ENCODE measurements around the gene B4GALT2.

Gene B4GALT2, protein sequence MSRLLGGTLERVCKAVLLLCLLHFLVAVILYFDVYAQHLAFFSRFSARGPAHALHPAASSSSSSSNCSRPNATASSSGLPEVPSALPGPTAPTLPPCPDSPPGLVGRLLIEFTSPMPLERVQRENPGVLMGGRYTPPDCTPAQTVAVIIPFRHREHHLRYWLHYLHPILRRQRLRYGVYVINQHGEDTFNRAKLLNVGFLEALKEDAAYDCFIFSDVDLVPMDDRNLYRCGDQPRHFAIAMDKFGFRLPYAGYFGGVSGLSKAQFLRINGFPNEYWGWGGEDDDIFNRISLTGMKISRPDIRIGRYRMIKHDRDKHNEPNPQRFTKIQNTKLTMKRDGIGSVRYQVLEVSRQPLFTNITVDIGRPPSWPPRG

DNA sequence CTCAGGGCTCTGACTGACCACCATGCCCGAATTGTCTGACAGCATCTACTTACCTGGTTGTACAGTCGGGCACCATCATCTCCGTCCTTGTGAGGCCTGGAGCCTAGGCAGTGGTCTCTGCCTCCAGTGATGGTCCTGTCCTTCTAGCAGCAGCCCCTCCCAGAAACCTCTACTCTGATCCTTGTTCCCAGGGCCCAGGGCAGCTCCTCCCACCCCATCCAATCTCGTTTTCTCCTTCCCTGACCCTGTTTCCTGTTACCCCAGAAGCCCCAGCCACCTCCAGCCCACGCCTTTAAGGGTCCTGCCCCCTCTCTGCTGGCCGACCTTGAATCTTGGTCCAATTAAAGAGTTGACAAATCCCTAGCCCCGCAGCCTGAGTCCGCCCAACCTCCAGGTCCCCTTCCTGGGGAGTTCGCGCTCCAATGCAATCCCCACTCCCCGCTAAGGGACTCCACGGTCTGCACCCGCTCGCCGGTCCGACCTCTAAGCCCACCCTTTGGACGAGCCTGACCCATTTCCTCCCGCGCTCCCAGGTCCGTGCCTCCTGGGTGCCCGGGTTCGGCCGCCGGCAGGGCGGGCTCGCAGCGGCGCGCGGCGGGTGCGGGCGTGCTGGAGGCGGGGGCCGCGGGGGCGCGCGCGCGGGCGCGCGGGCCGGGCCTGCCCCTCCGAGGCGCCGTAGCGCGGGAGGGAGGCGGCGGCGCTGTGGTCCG, at the start of gene B4GALT2:
Gene B4GALT2, plus strand, starts transcription at position 660 of the 710 bp plus-strand sequence. CDS start 1,951 bp downstream, outside the sequence.
- no peak for DNase-seq (ENCODE audit: low read depth)
- peak within 1 kb of the TSS; percentile 62 for H3K4me3 ChIP-seq (ENCODE audit: low read depth, low read length)

DNA sequence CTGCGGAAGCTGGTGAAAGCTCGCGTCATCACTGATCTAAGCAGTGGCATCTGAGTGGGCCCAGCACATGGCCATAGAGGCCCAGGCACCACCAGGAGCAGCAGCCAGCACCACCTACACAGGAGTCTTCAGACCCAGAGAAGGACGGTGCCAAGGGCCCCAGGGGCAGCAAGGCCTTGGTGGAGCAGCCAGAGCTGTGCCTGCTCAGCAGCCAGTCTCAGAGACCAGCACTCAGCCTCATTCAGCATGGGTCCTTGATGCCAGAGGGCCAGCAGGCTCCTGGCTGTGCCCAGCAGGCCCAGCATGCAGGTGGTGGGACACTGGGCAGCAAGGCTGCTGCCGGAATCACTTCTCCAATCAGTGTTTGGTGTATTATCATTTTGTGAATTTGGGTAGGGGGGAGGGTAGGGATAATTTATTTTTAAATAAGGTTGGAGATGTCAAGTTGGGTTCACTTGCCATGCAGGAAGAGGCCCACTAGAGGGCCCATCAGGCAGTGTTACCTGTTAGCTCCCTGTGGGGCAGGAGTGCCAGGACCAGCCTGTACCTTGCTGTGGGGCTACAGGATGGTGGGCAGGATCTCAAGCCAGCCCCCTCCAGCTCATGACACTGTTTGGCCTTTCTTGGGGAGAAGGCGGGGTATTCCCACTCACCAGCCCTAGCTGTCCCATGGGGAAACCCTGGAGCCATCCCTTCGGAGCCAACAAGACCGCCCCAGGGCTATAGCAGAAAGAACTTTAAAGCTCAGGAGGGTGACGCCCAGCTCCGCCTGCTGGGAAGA, 48.7 kb upstream of the B4GALT2 start:
- no peak overlapping the region for H3K4me3 ChIP-seq (ENCODE audit: low read depth, low read length)
- no peak for DNase-seq (ENCODE audit: low read depth)

DNA sequence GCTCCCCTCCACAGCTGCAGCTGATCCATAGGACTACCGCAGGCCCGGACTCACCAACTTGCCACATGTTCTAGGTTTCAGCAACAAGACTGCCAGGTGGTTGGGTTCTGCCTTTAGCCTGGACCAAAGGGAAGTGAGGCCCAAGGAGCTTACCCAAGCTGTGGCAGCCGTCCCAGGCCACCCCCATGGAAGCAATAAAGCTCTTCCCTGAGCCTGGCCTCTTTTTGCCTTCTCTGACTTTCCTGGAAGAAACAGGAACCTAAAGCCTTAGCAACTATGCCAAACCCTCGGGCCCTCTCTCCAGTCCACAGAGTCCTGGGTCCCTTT, 48.1 kb upstream of the B4GALT2 start:
- DNase-seq (ENCODE audit: low read depth): no peak
- no peak overlapping the region for H3K4me3 ChIP-seq (ENCODE audit: low read depth, low read length)

DNA sequence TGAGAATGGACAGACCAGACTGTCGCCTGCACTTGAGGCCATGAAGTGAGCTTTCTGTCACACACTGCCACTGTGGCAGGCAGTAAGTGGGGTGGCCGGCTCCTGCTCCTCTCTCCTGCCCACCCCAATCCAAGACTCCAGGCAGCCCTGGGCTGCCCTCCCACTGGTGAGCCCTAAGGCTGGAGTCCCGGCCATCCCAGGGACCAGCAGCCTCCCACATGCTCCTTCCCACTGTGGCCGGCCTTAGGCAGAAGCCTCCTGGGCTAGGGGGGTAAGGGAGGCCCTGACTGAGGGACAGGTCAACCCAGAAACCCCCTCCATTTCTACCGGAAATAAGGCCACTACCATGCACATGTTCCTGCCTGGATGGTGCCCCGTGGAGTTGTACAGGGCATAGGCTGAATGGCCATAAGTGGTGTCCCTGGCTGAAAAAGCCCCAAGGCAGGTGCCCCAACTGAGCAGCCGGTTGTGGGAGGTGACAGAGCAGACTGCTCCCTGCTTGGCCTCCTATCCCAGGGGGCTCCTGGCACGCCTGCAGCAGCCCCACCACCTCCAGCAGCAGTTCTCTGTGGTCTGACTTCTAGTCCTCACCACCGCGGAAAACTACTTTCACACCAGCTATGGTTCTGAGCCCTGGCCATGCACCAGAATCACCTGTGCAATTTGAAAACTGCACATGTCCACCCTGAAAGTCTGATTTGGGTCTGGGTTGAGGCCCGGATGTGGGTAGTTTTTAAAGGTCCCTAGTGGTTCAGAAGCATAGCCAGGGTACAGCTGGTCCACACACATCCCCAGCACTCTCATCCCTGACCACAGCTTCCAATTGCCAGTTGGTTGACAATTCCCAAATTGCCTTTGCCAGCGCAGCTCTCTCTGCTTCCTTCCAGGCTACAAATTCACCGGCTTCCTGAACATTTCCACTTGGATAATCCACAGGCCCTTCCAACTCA, 47.0 kb upstream of the B4GALT2 start:
- no peak overlapping the region for H3K4me3 ChIP-seq (ENCODE audit: low read depth, low read length)
- no peak for DNase-seq (ENCODE audit: low read depth)

DNA sequence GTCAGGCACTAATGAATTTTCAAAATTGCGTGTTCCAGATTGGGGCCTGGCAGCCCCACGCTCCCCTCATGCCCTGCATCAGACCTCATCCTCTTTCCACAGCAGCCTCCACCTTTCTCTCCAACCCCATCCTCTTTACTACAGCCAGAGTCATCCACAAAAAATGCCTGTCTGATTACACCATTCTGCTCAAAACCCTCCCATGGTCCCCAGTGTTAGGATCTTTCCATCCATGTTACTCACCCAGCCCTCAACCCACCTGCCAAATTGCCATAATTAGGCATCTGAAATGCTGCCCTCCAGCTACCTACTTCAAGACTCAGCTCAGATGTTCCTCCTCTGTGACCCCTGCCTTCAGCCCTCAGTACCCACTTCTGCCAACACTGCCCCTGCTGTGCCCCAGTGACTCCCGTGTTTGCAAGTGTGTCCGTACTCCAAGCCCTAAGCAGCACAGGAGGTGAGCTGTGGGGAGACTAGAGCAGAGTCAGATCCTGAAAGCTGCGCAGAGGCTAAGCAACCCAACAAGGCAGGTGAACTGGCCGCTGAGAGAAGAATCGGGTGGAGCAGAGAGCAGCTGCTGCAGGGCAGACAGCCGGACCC, 46.1 kb upstream of the B4GALT2 start:
- DNase-seq (ENCODE audit: low read depth): no peak
- peak overlapping the region; percentile 51 for H3K4me3 ChIP-seq (ENCODE audit: low read depth, low read length)

DNA sequence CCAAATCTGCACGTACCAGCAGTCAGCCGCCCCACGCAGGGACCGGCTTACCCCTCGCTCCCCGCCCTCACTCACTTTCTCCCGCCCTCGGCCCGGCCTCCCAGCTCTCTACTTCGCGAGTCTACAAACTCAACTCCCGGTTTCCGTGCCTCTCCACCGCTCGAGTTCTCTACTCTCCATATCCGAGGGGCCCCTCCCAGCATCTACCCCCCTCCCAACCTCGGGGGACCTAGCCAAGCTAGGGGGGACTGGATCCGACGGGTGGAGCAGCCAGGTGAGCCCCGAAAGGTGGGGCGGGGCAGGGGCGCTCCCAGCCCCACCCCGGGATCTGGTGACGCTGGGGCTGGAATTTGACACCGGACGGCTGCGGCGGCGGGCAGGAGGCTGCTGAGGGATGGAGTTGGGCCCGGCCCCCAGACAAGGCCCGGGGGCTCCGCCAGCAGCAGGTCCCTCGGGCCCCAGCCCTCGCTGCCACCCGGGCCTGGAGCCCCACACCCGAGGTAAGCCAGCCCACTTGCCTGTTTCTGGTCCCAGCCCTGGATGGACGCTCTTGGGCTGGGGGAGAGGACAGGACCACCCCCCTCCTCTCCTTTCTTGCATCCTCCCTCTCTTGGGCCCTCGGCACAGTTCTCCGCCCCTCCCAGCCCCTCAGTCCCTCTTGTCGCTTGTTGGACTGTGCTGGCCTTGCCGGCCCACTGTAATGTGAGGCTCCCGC, 45.5 kb upstream of the B4GALT2 start, which contains the start of gene ARTN:
Gene ARTN, plus strand, starts transcription at position 416 of the 715 bp plus-strand sequence. CDS start 1,856 bp downstream, outside the sequence.
- DNase-seq (ENCODE audit: low read depth): no peak
- peak within 1 kb of the TSS; percentile 51 for H3K4me3 ChIP-seq (ENCODE audit: low read depth, low read length)

DNA sequence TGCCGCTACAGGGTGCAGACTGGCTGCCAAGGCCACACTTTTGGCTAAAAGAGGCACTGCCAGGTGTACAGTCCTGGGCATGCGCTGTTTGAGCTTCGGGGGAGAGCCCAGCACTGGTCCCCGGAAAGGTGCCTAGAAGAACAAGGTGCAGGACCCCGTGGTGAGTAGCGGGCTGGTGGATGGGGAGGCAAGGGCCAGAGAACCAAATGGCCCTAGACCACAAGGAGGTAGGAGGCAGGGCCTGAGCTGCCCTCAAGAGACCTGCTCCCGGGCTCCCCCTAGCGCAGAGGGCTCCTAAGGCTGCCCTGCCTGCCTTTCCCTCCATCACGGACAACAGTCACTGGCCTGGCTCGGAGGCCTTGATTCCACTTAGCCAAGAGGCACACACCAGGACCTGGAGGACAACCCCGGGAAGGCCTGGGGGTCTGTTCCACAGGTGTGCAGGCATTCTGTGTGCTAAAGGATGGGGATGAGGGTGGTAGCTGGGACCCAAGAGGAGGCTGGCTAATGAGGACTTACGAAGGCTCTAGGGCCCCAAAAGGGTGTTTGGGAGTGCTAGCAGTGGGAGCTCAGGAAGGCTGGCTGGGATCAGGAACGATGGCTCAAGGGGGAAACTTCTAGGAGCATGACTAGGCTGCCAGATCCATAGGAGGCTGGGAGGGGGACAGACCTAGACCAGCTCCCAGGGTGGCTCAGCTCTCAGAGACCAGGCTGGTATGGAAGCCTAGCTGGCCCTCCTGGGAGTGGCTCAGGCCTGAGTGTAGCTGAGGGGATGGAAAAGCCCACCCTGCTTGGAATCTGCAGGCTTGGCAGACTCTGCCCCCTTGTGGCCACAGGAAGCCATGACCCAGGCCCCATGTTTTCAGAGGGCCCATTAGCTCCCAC, 44.7 kb upstream of the B4GALT2 start:
- no peak overlapping the region for H3K4me3 ChIP-seq (ENCODE audit: low read depth, low read length)
- no peak for DNase-seq (ENCODE audit: low read depth)

DNA sequence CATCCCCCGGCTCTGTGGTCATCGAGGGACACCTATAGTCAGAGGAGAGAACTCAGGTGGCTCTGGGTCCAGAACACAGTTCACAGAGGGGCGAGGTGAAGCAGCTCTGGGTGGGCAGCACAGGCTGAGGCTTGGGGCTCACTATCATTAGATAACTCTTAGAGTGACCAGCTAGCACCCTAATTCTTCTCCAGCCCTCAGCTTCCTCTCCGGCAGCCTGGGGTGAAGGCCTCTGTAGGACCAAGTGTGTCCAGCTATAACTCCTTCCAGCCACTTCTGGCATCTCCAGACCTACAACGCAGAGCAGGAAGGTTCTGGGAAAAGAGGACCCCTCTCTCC, 44.1 kb upstream of the B4GALT2 start:
- H3K4me3 ChIP-seq (ENCODE audit: low read depth, low read length): no peak overlapping the region
- no peak for DNase-seq (ENCODE audit: low read depth)

DNA sequence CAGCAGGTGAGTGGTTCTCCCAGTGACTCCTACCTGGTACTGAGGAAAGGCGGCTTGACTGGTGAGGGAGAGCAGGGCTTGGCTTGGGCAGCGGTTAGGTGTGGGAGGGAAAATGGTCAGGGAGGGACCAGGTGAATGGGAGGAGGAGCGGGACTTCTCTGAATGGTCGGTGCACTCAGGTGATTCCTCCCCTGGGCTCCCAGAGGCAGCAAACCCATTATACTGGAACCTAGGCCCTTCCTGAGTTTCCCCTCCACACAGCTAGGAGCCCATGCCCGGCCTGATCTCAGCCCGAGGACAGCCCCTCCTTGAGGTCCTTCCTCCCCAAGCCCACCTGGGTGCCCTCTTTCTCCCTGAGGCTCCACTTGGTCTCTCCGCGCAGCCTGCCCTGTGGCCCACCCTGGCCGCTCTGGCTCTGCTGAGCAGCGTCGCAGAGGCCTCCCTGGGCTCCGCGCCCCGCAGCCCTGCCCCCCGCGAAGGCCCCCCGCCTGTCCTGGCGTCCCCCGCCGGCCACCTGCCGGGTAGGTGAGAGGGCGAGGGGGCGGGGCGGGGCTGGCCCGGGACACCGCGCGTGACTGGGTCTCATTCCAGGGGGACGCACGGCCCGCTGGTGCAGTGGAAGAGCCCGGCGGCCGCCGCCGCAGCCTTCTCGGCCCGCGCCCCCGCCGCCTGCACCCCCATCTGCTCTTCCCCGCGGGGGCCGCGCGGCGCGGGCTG, 43.1 kb upstream of the B4GALT2 start:
- DNase-seq (ENCODE audit: low read depth): no peak
- peak overlapping the region; percentile 29 for H3K4me3 ChIP-seq (ENCODE audit: low read depth, low read length)

DNA sequence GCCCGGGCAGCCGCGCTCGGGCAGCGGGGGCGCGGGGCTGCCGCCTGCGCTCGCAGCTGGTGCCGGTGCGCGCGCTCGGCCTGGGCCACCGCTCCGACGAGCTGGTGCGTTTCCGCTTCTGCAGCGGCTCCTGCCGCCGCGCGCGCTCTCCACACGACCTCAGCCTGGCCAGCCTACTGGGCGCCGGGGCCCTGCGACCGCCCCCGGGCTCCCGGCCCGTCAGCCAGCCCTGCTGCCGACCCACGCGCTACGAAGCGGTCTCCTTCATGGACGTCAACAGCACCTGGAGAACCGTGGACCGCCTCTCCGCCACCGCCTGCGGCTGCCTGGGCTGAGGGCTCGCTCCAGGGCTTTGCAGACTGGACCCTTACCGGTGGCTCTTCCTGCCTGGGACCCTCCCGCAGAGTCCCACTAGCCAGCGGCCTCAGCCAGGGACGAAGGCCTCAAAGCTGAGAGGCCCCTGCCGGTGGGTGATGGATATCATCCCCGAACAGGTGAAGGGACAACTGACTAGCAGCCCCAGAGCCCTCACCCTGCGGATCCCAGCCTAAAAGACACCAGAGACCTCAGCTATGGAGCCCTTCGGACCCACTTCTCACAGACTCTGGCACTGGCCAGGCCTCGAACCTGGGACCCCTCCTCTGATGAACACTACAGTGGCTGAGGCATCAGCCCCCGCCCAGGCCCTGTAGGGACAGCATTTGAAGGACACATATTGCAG, 42.4 kb upstream of the B4GALT2 start:
- H3K4me3 ChIP-seq (ENCODE audit: low read depth, low read length): peak overlapping the region; percentile 32

DNA sequence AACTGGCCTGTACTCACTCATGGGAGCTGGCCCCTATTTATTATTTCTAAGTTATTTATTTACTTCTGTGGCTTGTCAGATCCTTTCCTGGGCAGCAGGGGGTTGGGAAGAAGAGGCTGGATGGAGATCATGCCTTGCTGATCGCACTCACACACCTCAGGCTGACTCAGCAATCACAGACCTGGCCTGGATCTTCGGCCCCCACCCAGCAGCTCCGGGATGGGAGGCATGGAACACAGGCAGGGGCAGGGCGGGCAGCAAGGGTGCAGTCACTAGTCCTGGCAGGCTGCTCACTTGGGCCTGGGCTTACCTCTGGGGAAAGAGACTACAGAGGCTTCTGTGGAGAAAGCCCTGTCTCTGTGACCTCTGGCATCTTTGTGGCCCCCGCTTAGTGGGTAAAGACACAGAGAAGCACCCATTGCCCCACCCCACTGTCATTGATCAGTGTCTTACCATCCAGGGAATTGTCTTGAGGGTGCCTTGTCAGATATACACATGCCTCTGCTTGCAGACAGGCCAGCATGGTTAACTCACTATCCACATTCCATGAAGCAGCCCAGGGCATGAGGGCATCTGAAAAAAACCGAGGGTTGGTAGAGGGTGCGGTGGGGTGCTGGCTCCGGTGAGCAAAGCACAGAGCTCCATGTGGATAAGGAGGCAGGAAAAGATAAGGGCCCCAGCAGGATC, 41.7 kb upstream of the B4GALT2 start:
- no peak overlapping the region for H3K4me3 ChIP-seq (ENCODE audit: low read depth, low read length)
- DNase-seq (ENCODE audit: low read depth): no peak

More for the DNA sequence above, 42.4 kb upstream of the B4GALT2 start:
- DNase-seq (ENCODE audit: low read depth): no peak

DNA sequence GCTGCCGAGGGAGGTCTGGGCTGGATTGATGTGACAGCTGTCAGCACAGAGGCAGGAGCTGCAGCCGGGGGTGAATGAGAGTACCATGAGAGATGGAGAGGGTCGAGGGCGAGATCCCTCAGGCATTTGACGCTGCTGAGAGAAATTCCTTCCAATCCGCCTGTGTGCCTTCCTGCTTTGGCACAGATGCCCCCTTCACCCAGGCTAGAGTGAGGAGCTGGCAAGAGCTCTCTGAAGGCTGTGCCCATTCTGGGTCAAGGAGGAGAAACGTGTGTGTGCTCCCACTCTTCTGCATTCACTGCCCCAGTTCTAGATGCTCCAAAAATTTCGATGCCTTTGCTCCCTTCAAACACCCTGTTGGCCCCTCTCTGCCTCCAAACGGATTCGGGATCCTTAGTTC, 40.6 kb upstream of the B4GALT2 start:
- H3K4me3 ChIP-seq (ENCODE audit: low read depth, low read length): no peak overlapping the region
- DNase-seq (ENCODE audit: low read depth): no peak

DNA sequence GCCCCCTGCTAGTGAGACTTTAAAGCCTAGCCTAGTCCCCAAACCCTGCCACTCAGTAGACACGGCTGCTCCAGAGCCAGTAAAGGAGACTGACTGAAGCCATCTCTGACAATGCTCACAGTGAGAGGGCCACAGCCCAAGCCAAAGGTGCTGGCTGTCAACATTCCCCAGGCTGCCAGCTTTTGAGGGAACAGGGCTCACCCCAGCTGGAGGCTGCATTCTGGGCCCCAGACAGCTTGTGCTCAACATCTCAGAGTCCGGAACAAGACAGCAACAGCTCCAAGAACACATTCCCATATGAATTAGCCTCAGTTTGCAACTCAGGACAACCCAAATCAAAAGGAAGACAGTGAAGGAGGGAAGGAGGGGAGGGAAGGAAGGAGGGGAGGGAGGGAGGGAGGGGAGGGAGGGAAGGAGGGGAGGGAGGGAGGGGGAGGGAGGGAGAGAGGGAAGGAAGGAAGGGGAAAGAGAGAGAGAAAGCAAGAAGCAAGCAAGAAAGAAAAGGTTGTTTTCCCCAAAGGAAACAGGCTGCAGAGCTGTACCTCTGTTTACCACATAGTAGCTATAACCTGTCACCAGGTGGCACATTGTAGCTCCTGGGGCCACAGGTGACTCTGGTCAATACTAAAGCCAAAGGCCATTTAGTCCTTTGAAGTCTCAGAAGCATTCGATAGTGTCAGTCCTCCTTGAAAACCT, 40.0 kb upstream of the B4GALT2 start:
- DNase-seq (ENCODE audit: low read depth): no peak
- H3K4me3 ChIP-seq (ENCODE audit: low read depth, low read length): no peak overlapping the region

DNA sequence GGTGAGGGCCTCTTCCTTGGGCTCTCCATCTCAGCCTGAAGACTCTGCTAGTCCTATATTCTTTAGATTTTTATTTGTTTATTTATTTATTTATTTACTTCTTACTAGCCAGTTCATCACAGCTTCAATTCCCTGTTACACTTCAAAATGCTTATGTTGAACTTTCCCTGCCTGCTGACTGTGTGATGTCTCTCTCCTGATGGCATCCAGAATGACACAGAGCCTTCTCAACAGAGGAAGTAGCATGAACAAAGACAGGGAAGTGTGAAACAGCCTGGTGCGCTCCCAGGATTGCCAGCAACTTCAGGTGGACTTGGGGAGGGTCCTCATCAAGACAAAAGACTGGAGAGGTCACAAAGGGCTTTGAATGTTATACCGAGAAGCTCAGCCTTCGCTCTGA, 36.6 kb upstream of the B4GALT2 start:
- DNase-seq (ENCODE audit: low read depth): no peak
- no peak overlapping the region for H3K4me3 ChIP-seq (ENCODE audit: low read depth, low read length)

DNA sequence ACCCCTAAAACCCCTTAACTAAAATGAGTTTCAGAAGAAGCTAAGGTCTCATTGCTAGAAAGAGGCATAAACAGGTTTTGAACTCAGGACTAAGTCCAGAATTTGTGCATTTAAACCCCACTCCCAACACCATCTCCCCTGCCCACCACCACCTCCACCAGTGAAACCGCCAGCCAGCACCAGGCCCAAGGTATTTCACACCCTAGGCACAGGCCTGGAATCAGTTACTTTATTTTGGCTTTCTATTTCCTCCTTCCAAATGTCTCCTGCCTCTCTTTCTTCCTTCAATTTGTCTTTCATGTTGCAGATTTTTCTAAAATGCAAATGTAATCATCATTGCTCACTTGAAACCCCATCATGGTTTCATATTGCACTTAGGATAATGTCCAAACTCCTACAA, 34.1 kb upstream of the B4GALT2 start:
- no peak for DNase-seq (ENCODE audit: low read depth)
- no peak overlapping the region for H3K4me3 ChIP-seq (ENCODE audit: low read depth, low read length)
